IPS-18c (cell line): ENCODE measurements around the gene HSF2BP.
"Not testable (repeated sequence)": the region's sequence is repeated elsewhere in the genome, so short reads cannot be mapped to it uniquely, and the experiment has no call there.

Experiments used
- H3K4me3 ChIP-seq: 2 replicates; pipeline ENCODE4 v1.7.0; 2013; ENCODE audit warnings: low read depth, mild to moderate bottlenecking, low read length, moderate library complexity; ENCODE audit not compliant: insufficient read depth
- H3K9me3 ChIP-seq: one replicate; pipeline ENCODE4 v1.6.1; 2013; ENCODE audit warnings: mild to moderate bottlenecking, low read length, moderate library complexity; ENCODE audit not compliant: control insufficient read depth, insufficient read depth

HSF2BP gene

DNA sequence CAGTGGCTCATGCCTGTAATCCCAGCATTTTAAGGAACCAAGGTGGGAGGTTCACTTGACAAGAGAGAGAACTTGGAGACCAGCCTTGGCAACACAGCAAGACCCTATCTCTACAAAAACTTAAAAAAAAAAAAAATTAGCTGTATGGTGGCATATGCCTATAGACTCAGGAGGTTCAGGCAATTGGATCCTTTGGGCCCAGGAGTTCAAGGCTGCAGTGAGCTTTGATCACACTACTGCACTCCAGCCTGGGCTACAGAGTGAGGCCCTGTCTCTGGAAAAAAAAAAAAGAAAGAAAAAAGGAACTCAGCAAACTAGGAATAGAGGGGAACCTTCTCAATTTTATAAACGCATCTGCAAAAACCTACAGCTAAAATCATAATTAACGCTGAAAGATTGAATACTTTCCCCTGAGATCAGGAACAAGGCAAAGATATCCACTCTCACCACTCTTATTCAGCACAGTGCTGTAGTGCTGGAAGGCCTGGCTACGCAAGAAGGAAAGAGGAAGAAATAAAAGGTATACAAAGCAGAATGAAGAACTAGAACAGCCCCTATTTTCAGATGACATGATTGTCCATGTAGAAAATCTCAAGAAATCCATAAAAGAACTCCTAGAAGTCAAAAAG is 21.6 kb downstream of the HSF2BP start:
- Histone ChIP-seq H3K9me3 (no peaks in the 10 kb centered on the region), H3K4me3 (no peak overlapping the region)

DNA sequence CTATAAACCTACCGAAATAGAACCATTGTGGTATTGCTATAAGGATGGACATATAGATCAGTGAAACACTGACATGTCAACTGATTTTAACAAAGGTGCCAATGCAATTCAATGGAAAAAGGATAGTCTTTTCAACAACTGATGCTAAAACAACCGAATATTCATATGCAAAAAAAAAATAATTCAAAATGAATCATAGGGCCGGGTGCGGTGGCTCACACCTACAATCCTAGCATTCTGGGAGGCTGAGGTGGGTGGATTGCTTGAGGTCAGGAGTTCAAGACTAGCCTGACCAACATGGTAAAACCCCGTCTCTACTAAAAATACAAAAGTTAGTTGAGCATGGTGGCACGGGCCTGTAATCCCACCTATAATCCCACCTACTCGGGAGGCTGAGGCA is 23.9 kb downstream of the HSF2BP start:
- Histone ChIP-seq H3K9me3 (no peaks in the 10 kb centered on the region), H3K4me3 (no peak overlapping the region)

DNA sequence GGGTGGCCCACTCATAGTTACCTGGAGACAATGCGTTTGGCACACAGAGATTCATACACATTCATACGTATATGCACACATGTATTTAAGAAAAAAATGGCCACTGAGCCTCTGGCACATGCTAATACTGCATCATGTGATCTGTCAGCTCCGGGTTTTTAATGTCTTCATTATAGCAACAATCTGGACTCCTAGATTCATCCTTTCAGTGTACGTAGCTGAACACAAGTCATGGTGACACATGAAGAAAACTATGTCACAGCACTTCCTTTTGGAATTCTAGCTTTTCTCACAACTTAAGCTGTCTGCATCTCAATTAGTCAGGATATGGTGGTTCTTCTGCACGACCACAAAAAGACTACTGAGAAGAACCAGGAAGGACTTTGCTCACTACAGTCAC is 24.7 kb downstream of the HSF2BP start:
- Histone ChIP-seq H3K4me3 (no peak overlapping the region), H3K9me3 (no peaks in the 10 kb centered on the region)

GRCh38 chr21:43632373-43632905 is 26.8 kb downstream of the HSF2BP start:
- H3K9me3 ChIP-seq = no peaks in the 10 kb centered on the region

GRCh38 chr21:43631411-43632107 is 27.7 kb downstream of the HSF2BP start:
- Histone ChIP-seq H3K9me3 (no peaks in the 10 kb centered on the region), H3K4me3 (no peak overlapping the region)

More at GRCh38 chr21:43632373-43632905, 26.8 kb downstream of the HSF2BP start:
- H3K4me3 ChIP-seq = no peak overlapping the region

- H3K9me3 ChIP-seq = no peaks in the 10 kb centered on the region
- no peak overlapping the region for H3K4me3 ChIP-seq
Measured at GRCh38 chr21:43627527-43627926, 31.8 kb downstream of the HSF2BP start.

GRCh38 chr21:43626390-43626789 is 32.9 kb downstream of the HSF2BP start:
- no peaks in the 10 kb centered on the region for H3K9me3 ChIP-seq
- no peak overlapping the region for H3K4me3 ChIP-seq

GRCh38 chr21:43624339-43624738 is 34.9 kb downstream of the HSF2BP start:
- Histone ChIP-seq H3K4me3 (no peak overlapping the region), H3K9me3 (no peaks in the 10 kb centered on the region)

DNA sequence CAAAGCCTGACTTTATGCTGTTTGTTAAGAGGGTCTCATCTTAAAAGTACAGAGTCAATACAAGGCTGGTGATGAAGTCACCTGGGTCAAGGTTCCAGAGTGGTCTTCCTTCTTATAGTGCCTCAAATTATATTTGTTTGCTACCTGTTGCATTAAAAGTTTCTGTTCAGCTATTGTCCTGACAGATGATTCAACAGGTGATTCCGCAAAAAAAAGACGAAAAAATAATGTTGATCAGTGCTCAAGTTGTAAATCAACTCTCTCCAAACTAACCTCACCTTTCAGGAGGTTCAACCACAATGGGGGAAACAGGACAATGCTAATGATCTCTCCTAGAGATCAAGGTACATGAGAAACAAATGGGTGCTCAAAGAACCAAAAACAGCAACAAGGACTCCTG is 35.7 kb downstream of the HSF2BP start:
- Histone ChIP-seq H3K4me3 (no peak overlapping the region), H3K9me3 (no peaks in the 10 kb centered on the region)

DNA sequence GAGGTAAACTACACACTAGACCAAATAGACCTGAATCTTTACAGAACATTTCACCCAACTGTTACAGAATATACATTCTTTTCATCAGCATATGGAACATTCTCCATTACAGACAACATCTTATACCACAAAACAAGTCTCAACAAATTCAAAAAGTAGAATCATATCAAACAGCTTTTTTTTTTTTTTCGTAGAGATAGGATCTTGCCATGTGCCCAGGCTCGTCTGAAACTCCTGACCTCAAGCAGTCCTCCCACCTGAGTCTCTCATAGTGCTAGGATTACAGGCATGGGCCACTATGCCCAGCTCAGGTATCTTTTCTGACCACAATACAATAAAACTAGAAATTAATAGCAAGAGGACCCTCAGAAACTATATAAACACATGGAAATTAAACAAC is 36.5 kb downstream of the HSF2BP start:
- H3K4me3 ChIP-seq = no peak overlapping the region
- H3K9me3 ChIP-seq = no peaks in the 10 kb centered on the region

DNA sequence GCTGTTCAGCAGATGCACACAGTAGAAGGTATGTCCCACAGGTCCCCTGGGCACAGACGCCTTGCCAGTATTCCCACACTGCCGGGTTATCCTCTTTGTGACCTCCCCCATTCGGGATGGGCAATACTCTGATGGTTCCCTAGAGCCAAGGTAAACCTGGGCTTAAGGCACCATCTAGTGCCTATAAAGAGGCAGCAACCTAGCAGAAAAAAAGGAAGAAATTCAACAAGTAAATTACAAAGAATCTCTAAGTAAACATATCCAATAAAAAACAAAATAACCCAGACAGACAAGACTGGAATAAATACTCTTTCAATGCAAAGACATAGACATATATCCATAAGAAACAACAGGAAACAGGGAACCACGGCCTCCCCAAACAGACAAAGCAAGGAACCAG is 39.4 kb downstream of the HSF2BP start:
- Histone ChIP-seq H3K4me3 (no peak overlapping the region), H3K9me3 (no peaks in the 10 kb centered on the region)

DNA sequence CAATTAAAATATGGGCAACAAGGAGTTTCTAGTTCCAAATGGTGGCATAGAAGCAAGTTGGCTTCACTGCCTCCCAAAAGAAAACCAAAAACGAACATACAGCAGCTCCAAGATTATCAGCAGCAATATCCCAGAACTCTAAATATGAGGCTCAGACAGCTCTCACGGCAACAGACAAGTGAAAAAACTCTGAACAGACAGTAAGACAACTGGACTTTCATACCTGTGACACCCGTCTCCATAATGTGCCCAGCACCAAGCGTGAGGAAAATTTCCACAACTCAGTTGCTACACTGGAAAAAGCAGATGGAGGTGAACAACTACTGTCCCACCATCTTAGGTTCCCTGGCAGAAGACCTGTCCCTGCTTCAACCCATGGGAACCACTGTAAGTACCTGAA is 39.9 kb downstream of the HSF2BP start:
- Histone ChIP-seq H3K9me3 (no peaks in the 10 kb centered on the region), H3K4me3 (no peak overlapping the region)

- Histone ChIP-seq H3K9me3 (no peaks in the 10 kb centered on the region), H3K4me3 (no peak overlapping the region)
Measured at GRCh38 chr21:43618940-43619339, 40.3 kb downstream of the HSF2BP start.

DNA sequence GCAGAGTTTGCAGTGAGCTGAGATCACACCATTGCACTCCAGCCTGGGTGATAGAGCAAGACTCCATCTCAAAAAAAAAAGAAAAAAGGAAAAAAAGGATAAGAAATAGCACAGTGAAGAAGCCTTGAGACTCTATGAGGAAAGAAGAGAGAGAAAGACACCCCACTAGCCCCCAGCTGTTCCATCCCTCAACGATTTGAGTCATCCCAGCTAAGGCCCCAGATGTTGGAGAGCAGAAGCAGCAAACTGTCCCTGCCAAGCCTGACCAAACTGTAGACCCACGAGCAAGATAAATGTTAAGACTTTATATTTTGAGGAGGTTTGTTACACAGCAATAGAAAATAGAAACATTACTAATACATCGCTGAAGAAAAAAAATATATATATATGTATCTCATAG is 42.4 kb downstream of the HSF2BP start:
- H3K9me3 ChIP-seq, H3K4me3 ChIP-seq: not testable (repeated sequence)

DNA sequence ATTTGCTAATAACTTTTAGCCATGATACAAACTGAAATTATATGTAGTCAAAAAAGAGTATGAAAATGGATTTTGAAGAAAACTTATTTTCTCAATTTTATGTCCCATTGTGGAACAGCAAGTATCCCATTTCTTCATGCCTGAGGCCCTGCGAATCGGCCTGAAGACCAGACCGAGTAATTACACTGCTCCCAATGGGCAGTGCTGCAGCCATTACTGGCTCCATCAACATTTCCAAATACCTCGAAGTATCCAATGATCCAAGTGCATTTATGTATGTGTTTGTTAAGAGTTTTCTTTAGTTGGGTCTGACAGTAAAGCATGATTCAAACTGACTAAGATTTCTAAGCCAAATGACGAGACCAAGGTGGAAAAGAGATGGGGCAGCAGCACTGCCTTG is 44.4 kb downstream of the HSF2BP start:
- H3K9me3 ChIP-seq = no peaks in the 10 kb centered on the region
- H3K4me3 ChIP-seq = no peak overlapping the region

- Histone ChIP-seq H3K4me3 (no peak overlapping the region), H3K9me3 (no peaks in the 10 kb centered on the region)
Measured at GRCh38 chr21:43613755-43614638, 45.3 kb downstream of the HSF2BP start.

- no peaks in the 10 kb centered on the region for H3K9me3 ChIP-seq
- H3K4me3 ChIP-seq = no peak overlapping the region
Measured at GRCh38 chr21:43611598-43612369, 47.5 kb downstream of the HSF2BP start.
